ENCODE results near the gene STK32B. TPM values are rescaled to one million over a fixed set of nuclear protein-coding genes. Genes with fewer than 3 reads are reported as not detected.

STK32B gene
- total RNA-seq, 4 donors from 2014 or later, result 0.46 to 0.68 (median 0.49) TPM; not detected in 1

DNA sequence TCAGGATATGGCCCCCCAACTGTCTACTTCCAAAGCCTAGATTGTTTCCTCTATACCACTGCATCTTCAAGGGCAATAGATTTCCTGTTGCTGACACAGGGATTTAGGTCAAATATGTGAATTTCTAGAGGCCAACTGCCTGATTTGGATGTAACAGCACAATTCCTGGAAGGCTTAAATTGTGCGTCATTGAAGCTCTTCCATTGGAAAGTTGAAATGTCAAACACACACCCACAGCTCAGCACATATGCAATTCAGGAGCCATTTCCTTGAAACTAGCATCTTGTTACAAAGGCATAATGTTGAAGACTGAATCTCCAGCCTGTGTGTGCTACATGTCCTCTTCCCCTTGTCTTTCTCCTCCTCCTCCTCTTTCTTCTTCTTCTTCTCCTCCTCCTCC, 158.6 kb downstream of the STK32B start:
- no peaks in the 10 kb centered on the region for H3K9me3 ChIP-seq
- in situ Hi-C loops (cut with MboI; ENCODE audit: low sequenced_read_pairs in 4 of 4), result no loop called here
- no peaks in the 10 kb centered on the region for H3K27me3 ChIP-seq
- intact Hi-C loops (cut with DNase I; ENCODE audit: low total_unique reads), result no loop called here
- H3K4me3 ChIP-seq, result no peak overlapping the region
- H3K4me1 ChIP-seq, result no peaks in the 10 kb centered on the region
- ATAC-seq (no peak), DNase-seq (no peak)
- TF ChIP-seq POLR2A (IDR thresholded peaks at IDR 0.05), result no peak
- TF ChIP-seq, protein P1, sequence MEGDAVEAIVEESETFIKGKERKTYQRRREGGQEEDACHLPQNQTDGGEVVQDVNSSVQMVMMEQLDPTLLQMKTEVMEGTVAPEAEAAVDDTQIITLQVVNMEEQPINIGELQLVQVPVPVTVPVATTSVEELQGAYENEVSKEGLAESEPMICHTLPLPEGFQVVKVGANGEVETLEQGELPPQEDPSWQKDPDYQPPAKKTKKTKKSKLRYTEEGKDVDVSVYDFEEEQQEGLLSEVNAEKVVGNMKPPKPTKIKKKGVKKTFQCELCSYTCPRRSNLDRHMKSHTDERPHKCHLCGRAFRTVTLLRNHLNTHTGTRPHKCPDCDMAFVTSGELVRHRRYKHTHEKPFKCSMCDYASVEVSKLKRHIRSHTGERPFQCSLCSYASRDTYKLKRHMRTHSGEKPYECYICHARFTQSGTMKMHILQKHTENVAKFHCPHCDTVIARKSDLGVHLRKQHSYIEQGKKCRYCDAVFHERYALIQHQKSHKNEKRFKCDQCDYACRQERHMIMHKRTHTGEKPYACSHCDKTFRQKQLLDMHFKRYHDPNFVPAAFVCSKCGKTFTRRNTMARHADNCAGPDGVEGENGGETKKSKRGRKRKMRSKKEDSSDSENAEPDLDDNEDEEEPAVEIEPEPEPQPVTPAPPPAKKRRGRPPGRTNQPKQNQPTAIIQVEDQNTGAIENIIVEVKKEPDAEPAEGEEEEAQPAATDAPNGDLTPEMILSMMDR (IDR thresholded peaks at IDR 0.05 in 4 of 5, conservative IDR thresholded peaks at IDR 0.05 in 1 of 5), result no peak
- no peaks in the 10 kb centered on the region for H3K36me3 ChIP-seq
- no peak overlapping the region for H3K27ac ChIP-seq

DNA sequence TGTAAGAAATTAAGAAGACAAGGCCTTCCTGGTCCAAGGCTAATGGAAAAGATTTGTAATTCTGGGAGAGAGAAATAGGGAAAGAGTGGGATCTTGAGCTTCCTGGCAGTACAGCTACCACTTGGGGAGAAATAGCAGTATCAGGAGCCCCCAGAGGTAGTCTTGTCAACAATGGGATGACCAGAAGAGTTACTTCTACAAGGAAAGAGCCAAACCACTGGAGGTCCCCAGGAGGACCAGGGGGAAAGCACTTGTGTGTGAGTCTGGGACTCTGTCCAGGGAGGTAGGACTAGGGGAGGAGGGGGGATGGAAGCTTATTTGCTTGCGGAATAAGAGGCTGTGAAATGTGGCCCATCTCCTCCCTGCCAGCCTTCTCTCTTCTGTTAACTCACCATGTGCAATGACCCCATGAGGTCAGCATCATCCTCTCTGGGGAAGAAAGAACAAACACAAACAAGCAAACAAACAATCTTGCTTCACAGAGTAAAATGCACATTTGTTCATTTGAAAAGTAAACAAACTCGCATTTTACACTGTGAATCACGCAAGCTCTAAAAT, 160.1 kb downstream of the STK32B start:
- ATAC-seq, result peak; percentile 53 to 56
- in situ Hi-C loops (cut with MboI; ENCODE audit: low sequenced_read_pairs in 4 of 4) (no loop called here), intact Hi-C loops (cut with DNase I; ENCODE audit: low total_unique reads) (no loop called here)
- Histone ChIP-seq H3K4me3 (no peak overlapping the region), H3K4me1 (no peaks in the 10 kb centered on the region), H3K9me3 (no peaks in the 10 kb centered on the region), H3K36me3 (no peaks in the 10 kb centered on the region), H3K27me3 (no peaks in the 10 kb centered on the region), H3K27ac (no peak overlapping the region)
- peak in 1 of 2 donors; percentile 25 for DNase-seq
- TF ChIP-seq, protein P1 (IDR thresholded peaks at IDR 0.05 in 4 of 5, conservative IDR thresholded peaks at IDR 0.05 in 1 of 5), result no peak
- no peak for TF ChIP-seq POLR2A (IDR thresholded peaks at IDR 0.05)

DNA sequence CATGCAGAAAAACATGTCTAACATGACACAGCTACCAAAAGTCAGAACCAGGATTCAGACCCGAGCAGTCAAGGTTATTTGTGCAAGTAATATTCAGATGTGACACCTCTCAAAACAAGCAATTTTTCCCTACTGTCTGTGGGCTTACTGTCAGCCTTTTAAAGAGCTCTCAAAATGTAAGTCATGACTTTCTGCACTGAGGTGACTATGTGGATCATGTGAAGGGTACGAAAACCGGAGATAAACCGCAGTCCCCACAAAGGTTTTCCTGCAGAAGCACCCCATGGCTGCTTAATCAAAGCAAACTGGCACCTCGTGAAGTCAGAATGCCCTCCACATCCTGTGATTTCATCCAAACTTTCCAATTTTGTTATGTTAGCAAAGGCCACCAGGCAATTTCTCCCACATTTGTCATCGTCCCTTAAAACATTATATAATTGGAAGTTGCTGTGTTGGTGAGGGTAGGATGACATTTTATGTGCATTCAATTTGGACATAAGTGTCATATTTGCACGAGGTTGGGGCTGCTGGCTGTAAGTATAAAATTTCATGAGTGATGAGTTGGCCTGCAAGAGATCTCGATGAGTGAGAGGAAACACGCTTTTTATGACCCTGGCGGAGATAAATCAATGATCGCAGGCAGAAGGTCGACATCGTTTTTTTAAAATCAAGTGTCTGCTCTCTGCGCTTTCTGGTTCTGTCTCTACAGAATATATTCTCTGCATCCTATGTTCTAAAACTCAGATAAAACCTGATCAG, 161.2 kb downstream of the STK32B start:
- Histone ChIP-seq H3K4me1 (no peaks in the 10 kb centered on the region), H3K9me3 (no peaks in the 10 kb centered on the region), H3K27ac (no peak overlapping the region), H3K27me3 (no peaks in the 10 kb centered on the region), H3K36me3 (no peaks in the 10 kb centered on the region), H3K4me3 (no peak overlapping the region)
- DNase-seq (no peak), ATAC-seq (no peak)
- no peak for TF ChIP-seq POLR2A (IDR thresholded peaks at IDR 0.05)
- TF ChIP-seq, protein P1 (IDR thresholded peaks at IDR 0.05 in 4 of 5, conservative IDR thresholded peaks at IDR 0.05 in 1 of 5), result no peak
- in situ Hi-C loops (cut with MboI; ENCODE audit: low sequenced_read_pairs in 4 of 4), result no loop called here
- intact Hi-C loops (cut with DNase I; ENCODE audit: low total_unique reads), result no loop called here

DNA sequence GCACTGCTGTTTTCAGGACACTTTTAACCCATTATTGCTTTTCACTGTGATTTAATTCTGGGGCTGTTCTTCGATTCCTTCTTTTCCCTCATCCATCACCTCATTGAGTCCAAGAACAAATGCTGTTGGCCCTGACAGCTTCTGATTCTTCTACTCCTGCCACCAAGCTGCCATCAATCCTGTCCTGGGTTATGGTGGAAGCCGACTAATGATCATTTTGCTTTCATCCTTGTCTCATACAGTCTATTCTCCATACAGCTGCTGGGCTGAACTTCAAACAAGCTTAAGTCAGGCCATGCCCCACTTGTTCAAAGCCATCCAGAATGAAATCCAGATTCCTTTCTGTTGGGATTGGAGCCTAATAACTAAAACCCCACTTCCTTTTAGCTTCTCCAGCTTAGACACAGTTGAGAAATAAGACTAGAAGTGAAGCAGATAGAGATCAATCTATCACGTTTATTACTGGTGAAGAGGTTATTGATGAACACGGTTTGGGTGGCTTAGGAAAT, 161.9 kb downstream of the STK32B start:
- Histone ChIP-seq H3K36me3 (no peaks in the 10 kb centered on the region), H3K9me3 (no peaks in the 10 kb centered on the region), H3K27ac (no peak overlapping the region), H3K27me3 (no peaks in the 10 kb centered on the region), H3K4me1 (no peaks in the 10 kb centered on the region), H3K4me3 (no peak overlapping the region)
- TF ChIP-seq, protein P1 (IDR thresholded peaks at IDR 0.05 in 4 of 5, conservative IDR thresholded peaks at IDR 0.05 in 1 of 5), result no peak
- no peak for TF ChIP-seq POLR2A (IDR thresholded peaks at IDR 0.05)
- ATAC-seq, result no peak
- in situ Hi-C loops (cut with MboI; ENCODE audit: low sequenced_read_pairs in 4 of 4) (no loop called here), intact Hi-C loops (cut with DNase I; ENCODE audit: low total_unique reads) (no loop called here)
- DNase-seq, result no peak

Data from gastrocnemius medialis (tissue), 4 donors.